ENCODE data around the gene SMC1B. TPM values are rescaled to one million over a fixed set of nuclear protein-coding genes. Genes with fewer than 3 reads are reported as not detected.

The SMC1B gene
- total RNA-seq, 2 experiments from 2014 or later, result 0.62 to 0.67 TPM

GRCh38 chr22:45316796-45317526, 96.4 kb downstream of the SMC1B start:
- H3K27me3 Mint-ChIP-seq, result no peaks in the 10 kb centered on the region
- intact Hi-C loops (cut with DNase I, micrococcal nuclease), result loop anchor here (5.0 to 10.0 kb wide), 4 partner anchors 35 to 632 kb away; partner anchors contain the start of genes ATXN10 (in 1 of the 2), NUP50 (in 1 of the 2) and UPK3A (in 1 of the 2)
- H3K36me3 Mint-ChIP-seq (ENCODE audit: low read depth), result peaks cover 14% of the 10 kb centered on the region
- peak overlapping the region; percentile 95 for H3K27ac Mint-ChIP-seq
- H3K4me1 Mint-ChIP-seq, result peaks cover 89% of the 10 kb centered on the region
- ChIA-PET POLR2A (interaction anchor here (0.7 kb wide), 1 partner anchor 62 kb away, joined by 3 read pairs; no protein-coding TSS in a partner anchor), CTCF (no interaction called here)
- H3K4me3 Mint-ChIP-seq, result no peak overlapping the region
- DNase-seq (no peak), ATAC-seq (no peak)
- no peaks in the 10 kb centered on the region for H3K9me3 Mint-ChIP-seq (ENCODE audit: low read depth)

- intact Hi-C loops (cut with DNase I, micrococcal nuclease), result loop anchor here (5.0 to 10.0 kb wide), 4 partner anchors 32 to 630 kb away; partner anchors contain the start of genes ATXN10 (in 1 of the 2), NUP50 (in 1 of the 2) and UPK3A (in 1 of the 2)
- POLR2A ChIA-PET, result no interaction called here
- peaks cover 82% of the 10 kb centered on the region for H3K4me1 Mint-ChIP-seq
- H3K27me3 Mint-ChIP-seq, result no peaks in the 10 kb centered on the region
- DNase-seq, result no peak
- peaks cover 21% of the 10 kb centered on the region for H3K36me3 Mint-ChIP-seq (ENCODE audit: low read depth)
- ATAC-seq, result no peak
- H3K9me3 Mint-ChIP-seq (ENCODE audit: low read depth), result no peaks in the 10 kb centered on the region
- H3K27ac Mint-ChIP-seq, result no peak overlapping the region
- CTCF ChIA-PET, result interaction anchor here (0.6 kb wide), 1 partner anchor 11 kb away, joined by 3 read pairs; no protein-coding TSS in a partner anchor
- no peak overlapping the region for H3K4me3 Mint-ChIP-seq
Measured at GRCh38 chr22:45314786-45315185, 98.6 kb downstream of the SMC1B start.

GRCh38 chr22:45314054-45314721, 99.2 kb downstream of the SMC1B start:
- no peaks in the 10 kb centered on the region for H3K9me3 Mint-ChIP-seq (ENCODE audit: low read depth)
- peaks cover 21% of the 10 kb centered on the region for H3K36me3 Mint-ChIP-seq (ENCODE audit: low read depth)
- peaks cover 79% of the 10 kb centered on the region for H3K4me1 Mint-ChIP-seq
- intact Hi-C loops (cut with DNase I, micrococcal nuclease), result loop anchor here (10.0 kb wide), 3 partner anchors 149 to 629 kb away; partner anchors contain the start of genes ATXN10 (in 1 of the 2) and NUP50 (in 1 of the 2)
- ATAC-seq (no peak), DNase-seq (no peak)
- H3K27ac Mint-ChIP-seq, result peak overlapping the region; percentile 51
- ChIA-PET CTCF (no interaction called here), POLR2A (no interaction called here)
- no peaks in the 10 kb centered on the region for H3K27me3 Mint-ChIP-seq
- H3K4me3 Mint-ChIP-seq, result no peak overlapping the region

GRCh38 chr22:45312856-45313255, 100.5 kb downstream of the SMC1B start:
- CTCF ChIA-PET, result interaction anchor here (1.5 kb wide), 1 partner anchor 9 kb away, joined by 4 read pairs; no protein-coding TSS in a partner anchor
- peak overlapping the region; percentile 30 for H3K27ac Mint-ChIP-seq
- H3K9me3 Mint-ChIP-seq (ENCODE audit: low read depth), result no peaks in the 10 kb centered on the region
- peaks cover 75% of the 10 kb centered on the region for H3K4me1 Mint-ChIP-seq
- peaks cover 20% of the 10 kb centered on the region for H3K36me3 Mint-ChIP-seq (ENCODE audit: low read depth)
- H3K27me3 Mint-ChIP-seq, result no peaks in the 10 kb centered on the region
- intact Hi-C loops (cut with DNase I, micrococcal nuclease), result loop anchor here (10.0 kb wide), 3 partner anchors 148 to 628 kb away; partner anchors contain the start of genes ATXN10 (in 1 of the 2) and NUP50 (in 1 of the 2)
- no peak for DNase-seq
- no peak for ATAC-seq
- H3K4me3 Mint-ChIP-seq, result no peak overlapping the region
- POLR2A ChIA-PET, result no interaction called here

GRCh38 chr22:45312415-45312814, 101.0 kb downstream of the SMC1B start:
- CTCF ChIA-PET, result interaction anchor here (1.5 kb wide), 1 partner anchor 10 kb away, joined by 4 read pairs; no protein-coding TSS in a partner anchor
- H3K36me3 Mint-ChIP-seq (ENCODE audit: low read depth), result peaks cover 20% of the 10 kb centered on the region
- no peak overlapping the region for H3K27ac Mint-ChIP-seq
- POLR2A ChIA-PET, result no interaction called here
- no peak overlapping the region for H3K4me3 Mint-ChIP-seq
- no peak for DNase-seq
- no peak for ATAC-seq
- intact Hi-C loops (cut with DNase I, micrococcal nuclease), result loop anchor here (10.0 kb wide), 3 partner anchors 148 to 628 kb away; partner anchors contain the start of genes ATXN10 (in 1 of the 2) and NUP50 (in 1 of the 2)
- H3K9me3 Mint-ChIP-seq (ENCODE audit: low read depth), result no peaks in the 10 kb centered on the region
- no peaks in the 10 kb centered on the region for H3K27me3 Mint-ChIP-seq
- peaks cover 70% of the 10 kb centered on the region for H3K4me1 Mint-ChIP-seq

GRCh38 chr22:45310977-45311531, 102.3 kb downstream of the SMC1B start:
- Mint-ChIP-seq H3K27ac (peak overlapping the region; percentile 80), H3K4me1 (peaks cover 57% of the 10 kb centered on the region), H3K4me3 (peak overlapping the region; percentile 80), H3K27me3 (no peaks in the 10 kb centered on the region), H3K9me3 (ENCODE audit: low read depth) (no peaks in the 10 kb centered on the region), H3K36me3 (ENCODE audit: low read depth) (peaks cover 18% of the 10 kb centered on the region)
- ChIA-PET POLR2A (interaction anchor here (0.8 to 1.0 kb wide), 2 partner anchors 21 to 181 kb away, joined by 3 read pairs; no protein-coding TSS in a partner anchor), CTCF (interaction anchor here (0.7 to 1.3 kb wide), 2 partner anchors 123 to 633 kb away, joined by 3 to 5 read pairs; no protein-coding TSS in a partner anchor)
- intact Hi-C loops (cut with DNase I, micrococcal nuclease), result loop anchor here (2.0 to 10.0 kb wide), 4 partner anchors 146 to 626 kb away; partner anchors contain the start of genes NUP50 (in 2 of the 2) and ATXN10 (in 1 of the 2)
- no peak for DNase-seq
- ATAC-seq, result no peak

- intact Hi-C loops (cut with DNase I, micrococcal nuclease), result loop anchor here (2.0 to 10.0 kb wide), 4 partner anchors 146 to 626 kb away; partner anchors contain the start of genes NUP50 (in 2 of the 2) and ATXN10 (in 1 of the 2)
- ChIA-PET POLR2A (interaction anchor here (0.8 to 1.0 kb wide), 2 partner anchors 21 to 180 kb away, joined by 3 read pairs; no protein-coding TSS in a partner anchor), CTCF (interaction anchor here (1.3 kb wide), 1 partner anchor 124 kb away, joined by 5 read pairs; no protein-coding TSS in a partner anchor)
- Mint-ChIP-seq H3K27ac (peak overlapping the region; percentile 80), H3K4me1 (peaks cover 51% of the 10 kb centered on the region), H3K4me3 (peak overlapping the region; percentile 80), H3K36me3 (ENCODE audit: low read depth) (peaks cover 18% of the 10 kb centered on the region), H3K9me3 (ENCODE audit: low read depth) (no peaks in the 10 kb centered on the region), H3K27me3 (no peaks in the 10 kb centered on the region)
- DNase-seq (peak; percentile 47), ATAC-seq (no peak)
Measured at GRCh38 chr22:45310331-45310976, 102.9 kb downstream of the SMC1B start.

GRCh38 chr22:45309422-45310227, 103.8 kb downstream of the SMC1B start, which contains the start of gene FAM118A:
Gene FAM118A (plus strand): TSS chr22:45309934. CDS start chr22:45322380, 12,446 bp downstream.
- peak; percentile 86 for ATAC-seq
- peak within 1 kb of the TSS; percentile 97 for H3K27ac Mint-ChIP-seq
- peak within 1 kb of the TSS; percentile 80 for H3K4me3 Mint-ChIP-seq
- ChIA-PET CTCF (no interaction called here), POLR2A (interaction anchor here (0.5 kb wide), 1 partner anchor 39 kb away, joined by 3 read pairs; no protein-coding TSS in a partner anchor)
- H3K36me3 Mint-ChIP-seq (ENCODE audit: low read depth), result peaks cover 18% of the 10 kb centered on the region
- intact Hi-C loops (cut with DNase I, micrococcal nuclease), result loop anchor here (1.0 to 10.0 kb wide), 11 partner anchors 9 to 727 kb away; partner anchors contain the start of genes NUP50 (in 2 of the 2), ATXN10 (in 1 of the 2), RIBC2 (in 1 of the 2) and SMC1B (in 1 of the 2)
- H3K4me1 Mint-ChIP-seq, result peaks cover 46% of the 10 kb centered on the region
- DNase-seq, result peak; percentile 98
- H3K9me3 Mint-ChIP-seq (ENCODE audit: low read depth), result no peaks in the 10 kb centered on the region
- H3K27me3 Mint-ChIP-seq, result no peaks in the 10 kb centered on the region

GRCh38 chr22:45308957-45309421, 104.4 kb downstream of the SMC1B start:
- intact Hi-C loops (cut with DNase I, micrococcal nuclease), result loop anchor here (1.0 kb wide), 7 partner anchors 9 to 727 kb away; partner anchors contain the start of genes RIBC2 (in 1 of the 2), SMC1B (in 1 of the 2) and UPK3A (in 1 of the 2)

More at GRCh38 chr22:45308957-45309421, 104.4 kb downstream of the SMC1B start:
- POLR2A ChIA-PET, result no interaction called here
- peak overlapping the region; percentile 97 for H3K27ac Mint-ChIP-seq
- DNase-seq, result peak; percentile 63
- CTCF ChIA-PET, result no interaction called here
- peaks cover 18% of the 10 kb centered on the region for H3K36me3 Mint-ChIP-seq (ENCODE audit: low read depth)
- no peaks in the 10 kb centered on the region for H3K27me3 Mint-ChIP-seq
- H3K4me3 Mint-ChIP-seq, result peak overlapping the region; percentile 80
- no peaks in the 10 kb centered on the region for H3K9me3 Mint-ChIP-seq (ENCODE audit: low read depth)
- no peak for ATAC-seq
- H3K4me1 Mint-ChIP-seq, result peaks cover 39% of the 10 kb centered on the region

All from activated CD4-positive, alpha-beta T cell treated with anti-CD3 and anti-CD28 coated beads for 36 hours (primary cell).